Mesothelial cell of epicardium (in vitro differentiated cells): ENCODE data around the gene CTSD. TPM values are rescaled to one million over a fixed set of nuclear protein-coding genes. Genes with fewer than 3 reads are reported as not detected.

Experiments
- DNase-seq, 2 experiments: peaks; one replicate each; pipeline ENCODE4 v3.0.0; 2021; ENCODE audit warnings: low spot score in 2 of 2; ENCODE audit not compliant: unreplicated experiment in 2 of 2
- H3K27ac Mint-ChIP-seq: 2 replicates; pipeline ENCODE4 v1.8.0; 2021; ENCODE audit warnings: mixed read lengths
- H3K27me3 Mint-ChIP-seq: 2 replicates; pipeline ENCODE4 v1.8.0; 2021; ENCODE audit warnings: low read depth, mixed read lengths
- H3K36me3 Mint-ChIP-seq: 2 replicates; pipeline ENCODE4 v1.8.0; 2021; ENCODE audit warnings: mixed read lengths
- H3K4me1 Mint-ChIP-seq: 2 replicates; pipeline ENCODE4 v1.8.0; 2021; ENCODE audit warnings: mixed read lengths
- H3K4me3 Mint-ChIP-seq: 2 replicates; pipeline ENCODE4 v1.8.0; 2021; ENCODE audit warnings: mild to moderate bottlenecking, moderate library complexity, mixed read lengths
- H3K9me3 Mint-ChIP-seq: 2 replicates; pipeline ENCODE4 v1.8.0; 2021; ENCODE audit warnings: mixed read lengths
- total RNA-seq: library from RNA; stranded (reverse); gene quantifications from 3 replicates; pipeline ENCODE4 v1.2.1, GENCODE V29; 2021
- TF ChIP-seq, protein P1 (sequence below): fragments of 200-600 bp; sonication (generic); IDR thresholded peaks from one replicate; pipeline ENCODE4 v1.5.0; 2021; ENCODE audit warnings: antibody characterized with exemption; ENCODE audit not compliant: unreplicated experiment

The CTSD gene
- total RNA-seq, 1 donor from 2014 or later = 139 TPM

DNA sequence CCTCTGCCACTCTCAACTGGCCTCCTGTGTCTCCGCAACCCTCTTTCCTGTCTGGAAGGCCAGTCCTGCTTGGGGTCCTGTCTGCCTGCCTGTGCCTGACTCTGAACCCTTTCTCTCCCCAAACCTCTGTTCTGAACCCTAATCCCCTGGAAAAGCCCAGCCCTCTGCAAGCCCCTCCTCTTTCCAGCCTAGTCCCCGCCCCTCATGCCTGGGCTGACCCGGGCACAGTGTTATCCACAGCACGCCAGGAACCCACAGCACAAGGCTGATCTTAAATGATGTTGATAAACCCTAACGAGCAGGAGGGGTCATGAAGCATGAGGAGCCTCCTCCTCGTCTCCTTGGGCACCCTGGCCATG is 13.3 kb downstream of the CTSD start, which contains the start of gene IFITM10:
Gene IFITM10 (minus strand): TSS at position 115 of the 359 bp plus-strand sequence. CDS start 153 bp downstream, outside the sequence.
- H3K9me3 Mint-ChIP-seq = no peaks in the 10 kb centered on the region
- no peak for DNase-seq

DNA sequence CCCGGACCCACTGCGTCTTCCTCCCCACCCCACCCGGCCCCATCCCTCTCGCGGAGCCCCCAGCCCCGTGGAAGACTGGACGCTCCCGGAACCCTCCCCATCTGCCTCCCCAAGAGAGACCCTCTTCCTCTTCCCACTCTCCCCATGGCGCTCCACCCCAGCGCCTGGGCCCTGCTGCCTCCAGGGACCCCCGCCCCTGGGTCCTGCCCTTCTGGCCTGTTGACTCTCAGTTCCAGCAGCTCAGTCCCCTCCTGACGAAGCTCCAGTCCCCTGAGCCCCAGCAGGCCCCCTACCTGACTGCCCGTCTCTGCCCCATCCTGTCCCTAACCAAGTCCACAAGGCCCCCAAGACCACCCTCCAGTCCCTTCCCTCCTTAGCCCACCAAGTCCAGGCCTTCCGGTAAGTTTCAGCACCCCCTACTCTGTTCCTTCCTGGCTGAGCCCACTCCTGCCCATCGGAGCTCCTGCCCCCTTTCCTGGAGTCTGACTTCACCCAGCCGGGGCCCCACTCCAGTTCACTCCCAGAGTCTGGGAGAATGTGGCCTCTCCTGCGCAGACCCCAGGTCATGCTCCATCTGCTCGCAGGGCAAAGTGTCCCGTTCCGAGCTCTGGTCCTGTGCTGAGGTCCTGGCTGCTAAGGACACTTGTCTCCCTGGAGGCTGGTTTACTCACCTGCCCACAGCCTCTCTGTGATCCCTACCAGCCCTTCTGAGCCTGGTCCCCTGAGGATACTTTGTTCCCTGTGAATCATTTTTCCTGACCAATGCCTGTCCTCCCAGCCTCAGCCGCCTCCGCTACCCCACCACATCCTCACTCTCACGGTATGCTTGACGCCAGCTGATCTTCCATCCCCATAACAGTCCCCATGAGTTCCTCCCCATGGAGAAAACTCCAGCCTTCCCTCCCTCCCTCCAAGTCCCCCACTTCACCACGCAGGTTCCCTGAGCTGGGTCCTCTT is 14.1 kb downstream of the CTSD start:
- peak overlapping the region; percentile 52 for H3K4me3 Mint-ChIP-seq
- H3K27ac Mint-ChIP-seq = no peak overlapping the region
- TF ChIP-seq, protein P1, sequence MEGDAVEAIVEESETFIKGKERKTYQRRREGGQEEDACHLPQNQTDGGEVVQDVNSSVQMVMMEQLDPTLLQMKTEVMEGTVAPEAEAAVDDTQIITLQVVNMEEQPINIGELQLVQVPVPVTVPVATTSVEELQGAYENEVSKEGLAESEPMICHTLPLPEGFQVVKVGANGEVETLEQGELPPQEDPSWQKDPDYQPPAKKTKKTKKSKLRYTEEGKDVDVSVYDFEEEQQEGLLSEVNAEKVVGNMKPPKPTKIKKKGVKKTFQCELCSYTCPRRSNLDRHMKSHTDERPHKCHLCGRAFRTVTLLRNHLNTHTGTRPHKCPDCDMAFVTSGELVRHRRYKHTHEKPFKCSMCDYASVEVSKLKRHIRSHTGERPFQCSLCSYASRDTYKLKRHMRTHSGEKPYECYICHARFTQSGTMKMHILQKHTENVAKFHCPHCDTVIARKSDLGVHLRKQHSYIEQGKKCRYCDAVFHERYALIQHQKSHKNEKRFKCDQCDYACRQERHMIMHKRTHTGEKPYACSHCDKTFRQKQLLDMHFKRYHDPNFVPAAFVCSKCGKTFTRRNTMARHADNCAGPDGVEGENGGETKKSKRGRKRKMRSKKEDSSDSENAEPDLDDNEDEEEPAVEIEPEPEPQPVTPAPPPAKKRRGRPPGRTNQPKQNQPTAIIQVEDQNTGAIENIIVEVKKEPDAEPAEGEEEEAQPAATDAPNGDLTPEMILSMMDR = no peak
- no peaks in the 10 kb centered on the region for H3K36me3 Mint-ChIP-seq
- peaks cover 12% of the 10 kb centered on the region for H3K4me1 Mint-ChIP-seq
- DNase-seq = no peak
- peaks cover 47% of the 10 kb centered on the region for H3K27me3 Mint-ChIP-seq
- no peaks in the 10 kb centered on the region for H3K9me3 Mint-ChIP-seq

More for the DNA sequence above, 13.3 kb downstream of the CTSD start, which contains the start of gene IFITM10:
- H3K27ac Mint-ChIP-seq = no peak within 1 kb of the TSS
- peaks cover 12% of the 10 kb centered on the region for H3K4me1 Mint-ChIP-seq
- no peaks in the 10 kb centered on the region for H3K36me3 Mint-ChIP-seq
- H3K27me3 Mint-ChIP-seq = peaks cover 44% of the 10 kb centered on the region
- peak within 1 kb of the TSS; percentile 52 for H3K4me3 Mint-ChIP-seq
- TF ChIP-seq, protein P1 = no peak

DNA sequence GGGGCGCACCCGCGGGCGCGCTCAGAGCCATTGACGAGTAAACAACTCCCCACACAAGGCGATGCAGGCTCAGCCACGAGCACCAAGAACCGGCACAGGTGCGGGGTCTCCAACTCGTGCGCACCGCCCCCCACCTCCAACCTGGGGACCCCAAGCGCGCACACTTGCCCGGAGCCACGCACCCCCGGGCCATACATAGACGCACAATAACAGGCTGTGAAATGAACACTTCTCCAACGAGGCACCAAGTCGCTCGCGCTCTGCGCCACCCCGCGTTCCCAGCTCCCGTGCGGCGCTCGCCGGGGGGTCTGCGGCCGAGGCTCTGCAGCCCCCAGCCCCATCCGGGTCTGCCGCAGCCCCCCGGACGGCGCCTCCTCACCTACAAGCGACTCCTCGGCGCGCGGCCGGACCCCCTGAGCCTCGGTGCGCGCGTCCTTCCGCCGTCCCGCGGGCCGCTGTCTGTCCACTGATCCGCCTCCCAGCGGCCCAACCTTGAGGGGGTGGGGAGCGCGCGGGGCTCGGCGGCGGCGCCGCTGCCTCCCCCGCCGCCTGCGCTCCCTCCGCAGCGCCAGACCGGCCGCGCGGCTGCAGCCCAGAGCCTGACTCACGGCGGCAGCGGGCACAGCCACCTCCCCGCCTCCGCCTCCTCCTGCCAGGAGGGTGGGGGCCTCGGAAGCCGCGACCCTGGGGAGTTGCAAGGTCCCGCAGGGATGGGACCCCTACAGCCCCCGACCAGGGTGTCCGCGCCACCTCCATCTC is 14.9 kb downstream of the CTSD start:
- H3K36me3 Mint-ChIP-seq = no peaks in the 10 kb centered on the region
- peaks cover 12% of the 10 kb centered on the region for H3K4me1 Mint-ChIP-seq
- peaks cover 47% of the 10 kb centered on the region for H3K27me3 Mint-ChIP-seq

DNA sequence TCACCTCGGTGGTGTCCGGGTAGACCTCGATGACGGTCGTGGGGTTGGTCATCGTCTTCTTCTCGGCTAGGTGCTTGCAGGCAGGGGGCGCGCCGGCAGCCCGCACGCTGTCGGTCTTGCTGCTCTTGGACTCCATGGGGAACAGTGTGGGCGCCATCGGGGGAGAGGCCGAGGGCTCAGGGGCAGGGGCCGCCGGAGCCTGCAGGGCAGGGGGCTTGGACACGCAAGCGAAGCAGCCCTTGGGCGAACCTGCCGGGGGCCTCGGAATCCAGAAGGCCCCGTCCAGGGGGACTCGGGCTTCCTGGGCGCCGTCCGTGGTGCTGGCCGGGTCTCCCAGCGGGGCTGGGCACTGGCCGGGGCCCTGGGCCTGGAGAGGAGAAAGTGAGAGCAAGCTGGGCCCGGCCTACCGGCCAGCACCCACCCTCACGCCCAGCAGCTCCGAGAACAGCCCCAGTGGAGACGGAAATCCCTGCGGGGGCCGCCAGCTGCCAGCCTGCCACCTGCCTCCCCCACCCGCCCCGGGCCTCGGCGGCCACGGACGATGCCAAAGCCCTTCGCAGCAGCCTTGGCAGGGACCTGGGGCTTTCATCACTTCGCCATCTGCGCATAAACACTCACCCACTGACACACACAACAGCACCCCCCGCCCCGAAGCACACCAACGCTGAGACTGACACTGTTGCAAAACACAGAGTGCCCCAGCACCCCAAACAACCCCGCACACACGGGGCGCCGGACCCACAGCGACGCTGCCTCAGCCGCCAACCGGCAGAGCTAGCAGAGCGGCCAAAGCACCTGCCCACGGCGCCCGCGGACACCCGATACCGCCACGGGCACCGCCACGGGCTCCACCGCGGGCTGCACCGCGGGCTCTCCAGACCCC is 15.7 kb downstream of the CTSD start:
- Mint-ChIP-seq H3K4me1 (peaks cover 12% of the 10 kb centered on the region), H3K4me3 (peak overlapping the region; percentile 55), H3K36me3 (no peaks in the 10 kb centered on the region), H3K27ac (no peak overlapping the region), H3K9me3 (no peaks in the 10 kb centered on the region), H3K27me3 (peaks cover 47% of the 10 kb centered on the region)
- TF ChIP-seq, protein P1 = no peak
- peak in 1 of 2 experiments; percentile 17 for DNase-seq

More for the DNA sequence above, 14.9 kb downstream of the CTSD start:
- H3K4me3 Mint-ChIP-seq = peak overlapping the region; percentile 55
- no peak for DNase-seq
- no peaks in the 10 kb centered on the region for H3K9me3 Mint-ChIP-seq
- no peak overlapping the region for H3K27ac Mint-ChIP-seq
- TF ChIP-seq, protein P1 = no peak
